Measurements from ENCODE around the gene BMP6.
A peak's percentile ranks its signal among the peaks of the same experiment; 100 is the strongest.

BMP6 gene

GRCh38 chr6:7720346-7720745 is 5.6 kb upstream of the BMP6 start:
- no peak for DNase-seq

GRCh38 chr6:7721649-7722048 is 4.2 kb upstream of the BMP6 start:
- DNase-seq: no peak

GRCh38 chr6:7723041-7723447 is 2.9 kb upstream of the BMP6 start:
- peak in 1 of 2 experiments; percentile 33 for DNase-seq

GRCh38 chr6:7723554-7723953 is 2.3 kb upstream of the BMP6 start:
- DNase-seq: no peak

GRCh38 chr6:7725412-7725811 is 487 bp upstream of the BMP6 start:
- DNase-seq: no peak

- no peak for DNase-seq
Measured at GRCh38 chr6:7726416-7727085, 652 bp downstream of the BMP6 start.

GRCh38 chr6:7727086-7727945 is 1.4 kb downstream of the BMP6 start:
- no peak for DNase-seq

GRCh38 chr6:7727946-7728854 is 2.3 kb downstream of the BMP6 start:
- no peak for DNase-seq

GRCh38 chr6:7728855-7729590 is 3.1 kb downstream of the BMP6 start:
- DNase-seq: no peak

- no peak for DNase-seq
Measured at GRCh38 chr6:7730001-7730783, 4.3 kb downstream of the BMP6 start.

- no peak for DNase-seq
Measured at GRCh38 chr6:7730784-7731227, 4.9 kb downstream of the BMP6 start.

- DNase-seq: no peak
Measured at GRCh38 chr6:7731294-7731693, 5.4 kb downstream of the BMP6 start.

GRCh38 chr6:7732228-7732627 is 6.3 kb downstream of the BMP6 start:
- DNase-seq: no peak

GRCh38 chr6:7734707-7735383 is 8.9 kb downstream of the BMP6 start:
- no peak for DNase-seq

- no peak for DNase-seq
Measured at GRCh38 chr6:7737106-7737505, 11.2 kb downstream of the BMP6 start.

- DNase-seq: no peak
Measured at GRCh38 chr6:7737867-7738266, 12.0 kb downstream of the BMP6 start.

GRCh38 chr6:7742223-7742785 is 16.4 kb downstream of the BMP6 start:
- peak; percentile 34 to 65 for DNase-seq

GRCh38 chr6:7745942-7746341 is 20.0 kb downstream of the BMP6 start:
- DNase-seq: no peak

GRCh38 chr6:7747016-7747415 is 21.1 kb downstream of the BMP6 start:
- DNase-seq: no peak

- DNase-seq: no peak
Measured at GRCh38 chr6:7747433-7747832, 21.5 kb downstream of the BMP6 start.
